HL-60 (cell line): ENCODE data around the gene DDB1.

Experiments
- DNase-seq, 2 experiments: peaks; one replicate each; pipeline ENCODE4 v3.0.0-alpha.2; 2010 to 2020; ENCODE audit warnings: low read depth in 1 of 2, low spot score in 1 of 2
- H3K27ac ChIP-seq: fragments of 250-450 bp; sonication (Bioruptor Pico); replicated peaks from 2 replicates; pipeline ENCODE4 v1.5.1; 2020; ENCODE audit warnings: mild to moderate bottlenecking, moderate library complexity
- H3K27me3 ChIP-seq: fragments of 250-450 bp; sonication (Bioruptor Pico); 2 replicates; pipeline ENCODE4 v1.5.1; 2021; ENCODE audit warnings: mild to moderate bottlenecking, moderate library complexity; ENCODE audit not compliant: insufficient read depth, poor library complexity, severe bottlenecking
- H3K4me3 ChIP-seq: replicated peaks from 2 replicates; pipeline ENCODE4 v1.5.1; 2011; ENCODE audit warnings: mild to moderate bottlenecking, control low read depth, low read length; ENCODE audit not compliant: insufficient read depth
- CTCF ChIP-seq: IDR thresholded peaks from one replicate; pipeline ENCODE4 v1.5.1; 2011; ENCODE audit warnings: low read length, control low read depth, inconsistent platforms; ENCODE audit not compliant: insufficient read depth
- GABPA ChIP-seq: IDR thresholded peaks from 2 replicates; pipeline ENCODE4 v1.6.1; 2012; ENCODE audit warnings: low read depth
- POLR2AphosphoS5 ChIP-seq: IDR thresholded peaks from 2 replicates; pipeline ENCODE4 v1.6.1; 2012; ENCODE audit warnings: low read depth
- REST ChIP-seq: IDR thresholded peaks from 2 replicates; pipeline ENCODE4 v1.6.1; 2012; ENCODE audit warnings: low read depth; ENCODE audit not compliant: insufficient replicate concordance
- SPI1 ChIP-seq: IDR thresholded peaks from 2 replicates; pipeline ENCODE4 v1.6.1; 2012; ENCODE audit warnings: low read depth, mild to moderate bottlenecking, borderline replicate concordance

The DDB1 gene

GRCh38 chr11:61343792-61344745 lies 11.2 kb upstream of the DDB1 start:
- DNase-seq = no peak
- no peaks in the 10 kb centered on the region for H3K27me3 ChIP-seq
- TF ChIP-seq CTCF (no peak), POLR2AphosphoS5 (no peak), GABPA (no peak), REST (no peak), SPI1 (no peak)
- no peak overlapping the region for H3K4me3 ChIP-seq
- no peak overlapping the region for H3K27ac ChIP-seq

GRCh38 chr11:61342207-61342803 lies 9.4 kb upstream of the DDB1 start:
- H3K27ac ChIP-seq = no peak overlapping the region
- no peak for DNase-seq
- TF ChIP-seq REST (no peak), CTCF (no peak), SPI1 (no peak), POLR2AphosphoS5 (no peak), GABPA (no peak)

GRCh38 chr11:61341706-61342105 lies 8.8 kb upstream of the DDB1 start:
- H3K4me3 ChIP-seq = no peak overlapping the region
- DNase-seq = no peak
- H3K27me3 ChIP-seq = no peaks in the 10 kb centered on the region
- TF ChIP-seq CTCF = no peak
- no peak for TF ChIP-seq REST
- TF ChIP-seq GABPA = no peak
- no peak for TF ChIP-seq SPI1
- TF ChIP-seq POLR2AphosphoS5 = no peak
- H3K27ac ChIP-seq = no peak overlapping the region

More at GRCh38 chr11:61342207-61342803, 9.4 kb upstream of the DDB1 start:
- no peaks in the 10 kb centered on the region for H3K27me3 ChIP-seq
- no peak overlapping the region for H3K4me3 ChIP-seq
